GM12878 (cell line): ENCODE measurements around the gene STK26. TPM values are rescaled to one million over a fixed set of nuclear protein-coding genes. Genes with fewer than 3 reads are reported as not detected.

Source experiments
- BHLHE40 ChIP-seq, 2 experiments: fragments of 450-650 bp in 1 of 2; IDR thresholded peaks; 2 replicates each; pipeline ENCODE4 v1.6.1; 2011 to 2017; ENCODE audit warnings: low read depth in 2 of 2, borderline replicate concordance in 1 of 2, improper control_type of control experiment in 1 of 2, low read length in 1 of 2, mild to moderate bottlenecking in 1 of 2
- CBX5 ChIP-seq: sonication (generic); IDR thresholded peaks from 2 replicates; pipeline ENCODE4 v1.6.1; 2016; ENCODE audit warnings: low read depth, moderate library complexity, mild to moderate bottlenecking, inconsistent platforms
- CHD2 ChIP-seq: IDR thresholded peaks from 2 replicates; pipeline ENCODE4 v1.6.1; 2011; ENCODE audit warnings: low read depth, low read length, improper control_type of control experiment, borderline replicate concordance
- CREM ChIP-seq: IDR thresholded peaks from 2 replicates; pipeline ENCODE4 v1.6.1; 2014; ENCODE audit warnings: antibody characterized with exemption, low read depth
- EGR1 ChIP-seq, 2 experiments: IDR thresholded peaks; 1 replicate in 1 of 2; 2 replicates in 1 of 2; pipeline ENCODE4 v1.6.1; 2011 to 2012; ENCODE audit warnings: low read depth in 2 of 2, low read length in 2 of 2, borderline replicate concordance in 1 of 2, mild to moderate bottlenecking in 1 of 2, moderate library complexity in 1 of 2
- FOXK2 ChIP-seq: fragments of 450-650 bp; IDR thresholded peaks from 2 replicates; pipeline ENCODE4 v1.6.1; 2017; ENCODE audit warnings: mild to moderate bottlenecking, moderate library complexity
- IKZF1 ChIP-seq: fragments of 450-650 bp; conservative IDR thresholded peaks from 2 replicates; pipeline ENCODE4 v1.6.1; 2017; ENCODE audit warnings: antibody characterized with exemption, mild to moderate bottlenecking
- IKZF2 ChIP-seq, 2 experiments: fragments of 450-650 bp; IDR thresholded peaks; 2 replicates each; pipeline ENCODE4 v1.6.1; 2017; ENCODE audit warnings: mild to moderate bottlenecking in 2 of 2, moderate library complexity in 2 of 2
- MEF2B ChIP-seq: fragments of 450-650 bp; IDR thresholded peaks from 2 replicates; pipeline ENCODE4 v1.6.1; 2018; ENCODE audit warnings: mild to moderate bottlenecking, moderate library complexity; ENCODE audit not compliant: partially characterized antibody, poor library complexity, severe bottlenecking
- PML ChIP-seq: IDR thresholded peaks from 2 replicates; pipeline ENCODE4 v1.6.1; 2012; ENCODE audit warnings: low read length, inconsistent platforms
- POLR2A ChIP-seq: IDR thresholded peaks from 2 replicates; pipeline ENCODE4 v1.6.1; 2011; ENCODE audit warnings: low read depth, mild to moderate bottlenecking, low read length
- POLR2AphosphoS2 ChIP-seq: IDR thresholded peaks from 2 replicates; pipeline ENCODE4 v1.6.1; 2011; ENCODE audit warnings: low read depth, mild to moderate bottlenecking, low read length, improper control_type of control experiment, moderate library complexity
- POLR2AphosphoS5 ChIP-seq: IDR thresholded peaks from 2 replicates; pipeline ENCODE4 v1.6.1; 2011; ENCODE audit warnings: mild to moderate bottlenecking, low read length, inconsistent platforms
- RBBP5 ChIP-seq: fragments of 200-600 bp; sonication (generic); conservative IDR thresholded peaks from 2 replicates; pipeline ENCODE4 v1.6.1; 2016
- RCOR1 ChIP-seq: conservative IDR thresholded peaks from 2 replicates; pipeline ENCODE4 v1.6.1; 2012; ENCODE audit warnings: low read depth, low read length, improper control_type of control experiment
- SRF ChIP-seq, 2 experiments: IDR thresholded peaks; 2 replicates each; pipeline ENCODE4 v1.6.1; 2011; ENCODE audit warnings: low read depth in 2 of 2, low read length in 2 of 2, mild to moderate bottlenecking in 1 of 2, moderate library complexity in 1 of 2
- TARDBP ChIP-seq: IDR thresholded peaks from 2 replicates; pipeline ENCODE4 v1.6.1; 2016; ENCODE audit warnings: borderline replicate concordance
- WRNIP1 ChIP-seq: IDR thresholded peaks from 2 replicates; pipeline ENCODE4 v1.6.1; 2011; ENCODE audit warnings: low read depth, low read length, improper control_type of control experiment, borderline replicate concordance
- ZZZ3 ChIP-seq: IDR thresholded peaks from 2 replicates; pipeline ENCODE4 v1.6.1; 2011; ENCODE audit warnings: low read depth; ENCODE audit not compliant: control insufficient read depth, insufficient read length
- polyA plus RNA-seq, 11 experiments: library from polyadenylated mRNA; depleted of rRNA in 4 of 11; unstranded in 6 of 11; stranded (reverse) in 5 of 11; fragments of >200 nt; fragmentation: Nextera tagmentation in 4 of 11; fragmentation: Illumina TruSeq in 1 of 11; extraction: Ambion mirVana in 4 of 11; extraction: Trizol in 1 of 11; gene quantifications; 1 replicate in 1 of 11; 2 replicates in 10 of 11; pipeline versions ENCODE4 v1.2.1 to v1.2.3, GENCODE V29; 2011 to 2016; ENCODE audit warnings: inconsistent platforms in 2 of 11, missing spikeins in 2 of 11, low read depth in 1 of 11
- total RNA-seq, 4 experiments: library from RNA; depleted of rRNA in 3 of 4; stranded (reverse); fragments of >200 nt in 3 of 4; fragmentation: Illumina TruSeq in 1 of 4; extraction: Trizol in 1 of 4; gene quantifications; 2 replicates each; pipeline versions ENCODE4 v1.2.1 to v1.2.3, GENCODE V29; 2013 to 2021
- TF ChIP-seq, protein P1 (sequence below): fragments of 450-650 bp; IDR thresholded peaks from 2 replicates; pipeline ENCODE4 v1.6.1; 2017; ENCODE audit warnings: mild to moderate bottlenecking, moderate library complexity

Gene STK26
- total and polyA plus RNA-seq, 10 of the 15 experiments (the other 5 are each of a cell fraction or from before 2014, with no cell fraction given): 30.4 to 78.6 (median 58.8) TPM

GRCh38 chrX:132022967-132023895 lies at the start of gene STK26 (continued):
- TF ChIP-seq, protein P1, sequence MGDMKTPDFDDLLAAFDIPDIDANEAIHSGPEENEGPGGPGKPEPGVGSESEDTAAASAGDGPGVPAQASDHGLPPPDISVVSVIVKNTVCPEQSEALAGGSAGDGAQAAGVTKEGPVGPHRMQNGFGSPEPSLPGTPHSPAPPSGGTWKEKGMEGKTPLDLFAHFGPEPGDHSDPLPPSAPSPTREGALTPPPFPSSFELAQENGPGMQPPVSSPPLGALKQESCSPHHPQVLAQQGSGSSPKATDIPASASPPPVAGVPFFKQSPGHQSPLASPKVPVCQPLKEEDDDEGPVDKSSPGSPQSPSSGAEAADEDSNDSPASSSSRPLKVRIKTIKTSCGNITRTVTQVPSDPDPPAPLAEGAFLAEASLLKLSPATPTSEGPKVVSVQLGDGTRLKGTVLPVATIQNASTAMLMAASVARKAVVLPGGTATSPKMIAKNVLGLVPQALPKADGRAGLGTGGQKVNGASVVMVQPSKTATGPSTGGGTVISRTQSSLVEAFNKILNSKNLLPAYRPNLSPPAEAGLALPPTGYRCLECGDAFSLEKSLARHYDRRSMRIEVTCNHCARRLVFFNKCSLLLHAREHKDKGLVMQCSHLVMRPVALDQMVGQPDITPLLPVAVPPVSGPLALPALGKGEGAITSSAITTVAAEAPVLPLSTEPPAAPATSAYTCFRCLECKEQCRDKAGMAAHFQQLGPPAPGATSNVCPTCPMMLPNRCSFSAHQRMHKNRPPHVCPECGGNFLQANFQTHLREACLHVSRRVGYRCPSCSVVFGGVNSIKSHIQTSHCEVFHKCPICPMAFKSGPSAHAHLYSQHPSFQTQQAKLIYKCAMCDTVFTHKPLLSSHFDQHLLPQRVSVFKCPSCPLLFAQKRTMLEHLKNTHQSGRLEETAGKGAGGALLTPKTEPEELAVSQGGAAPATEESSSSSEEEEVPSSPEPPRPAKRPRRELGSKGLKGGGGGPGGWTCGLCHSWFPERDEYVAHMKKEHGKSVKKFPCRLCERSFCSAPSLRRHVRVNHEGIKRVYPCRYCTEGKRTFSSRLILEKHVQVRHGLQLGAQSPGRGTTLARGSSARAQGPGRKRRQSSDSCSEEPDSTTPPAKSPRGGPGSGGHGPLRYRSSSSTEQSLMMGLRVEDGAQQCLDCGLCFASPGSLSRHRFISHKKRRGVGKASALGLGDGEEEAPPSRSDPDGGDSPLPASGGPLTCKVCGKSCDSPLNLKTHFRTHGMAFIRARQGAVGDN: no peak
- TF ChIP-seq EGR1 (IDR thresholded peaks at IDR 0.05; ENCODE audit: borderline replicate concordance in 1 of 2, low read depth in 2 of 2, low read length in 2 of 2): peak in 1 of 2 experiments; percentile 80; a peak in 2 of 3 replicates
- no peak for TF ChIP-seq ZZZ3
- TF ChIP-seq BHLHE40 (IDR thresholded peaks at IDR 0.05; ENCODE audit: borderline replicate concordance in 1 of 2, low read depth in 2 of 2, low read length in 1 of 2): peak in 1 of 2 experiments; percentile 52; a peak in 1 of 4 replicates
- peak; percentile 24; the same call in 1 of the 2 replicates for TF ChIP-seq CBX5
- 0 out of 2 replicates have a peak, but pooled peaks have one; percentile 6 for TF ChIP-seq CREM
- TF ChIP-seq IKZF1: 0 out of 2 replicates have a peak, but pooled peaks have one; percentile 25
- 0 out of 2 replicates have a peak, but pooled peaks have one; percentile 28 for TF ChIP-seq RCOR1
- TF ChIP-seq RBBP5: no peak
- peak; percentile 69 for TF ChIP-seq POLR2AphosphoS5
- peak; percentile 52; the same call in 1 of the 2 replicates for TF ChIP-seq POLR2AphosphoS2
- peak; percentile 97 for TF ChIP-seq POLR2A
- TF ChIP-seq CHD2: 0 out of 2 replicates have a peak, but pooled peaks have one; percentile 35
- no peak for TF ChIP-seq SRF (IDR thresholded peaks at IDR 0.05; ENCODE audit: low read depth in 2 of 2, low read length in 2 of 2)
- TF ChIP-seq PML: peak; percentile 73; the same call in 1 of the 2 replicates
- peak; percentile 49 for TF ChIP-seq MEF2B
- TF ChIP-seq IKZF2 (IDR thresholded peaks at IDR 0.05): peak in 1 of 2 experiments; percentile 26; a peak in 1 of 4 replicates
- TF ChIP-seq WRNIP1: no peak
- TF ChIP-seq TARDBP: 0 out of 2 replicates have a peak, but pooled peaks have one; percentile 17
- TF ChIP-seq FOXK2: no peak
